ENCODE data around the gene B4GALT6.

- TF ChIP-seq, protein P1, sequence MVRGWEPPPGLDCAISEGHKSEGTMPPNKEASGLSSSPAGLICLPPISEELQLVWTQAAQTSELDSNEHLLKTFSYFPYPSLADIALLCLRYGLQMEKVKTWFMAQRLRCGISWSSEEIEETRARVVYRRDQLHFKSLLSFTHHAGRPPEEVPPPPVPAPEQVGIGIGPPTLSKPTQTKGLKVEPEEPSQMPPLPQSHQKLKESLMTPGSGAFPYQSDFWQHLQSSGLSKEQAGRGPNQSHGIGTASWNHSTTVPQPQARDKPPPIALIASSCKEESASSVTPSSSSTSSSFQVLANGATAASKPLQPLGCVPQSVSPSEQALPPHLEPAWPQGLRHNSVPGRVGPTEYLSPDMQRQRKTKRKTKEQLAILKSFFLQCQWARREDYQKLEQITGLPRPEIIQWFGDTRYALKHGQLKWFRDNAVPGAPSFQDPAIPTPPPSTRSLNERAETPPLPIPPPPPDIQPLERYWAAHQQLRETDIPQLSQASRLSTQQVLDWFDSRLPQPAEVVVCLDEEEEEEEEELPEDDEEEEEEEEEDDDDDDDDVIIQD (CRISPR knock-in tag; IDR thresholded peaks at IDR 0.05): no peak
- TF ChIP-seq RAD21 (CRISPR knock-in tag; conservative IDR thresholded peaks at IDR 0.05 in 1 of 2, IDR thresholded peaks at IDR 0.05 in 1 of 2): no peak
- TF ChIP-seq BRCA1 (IDR thresholded peaks at IDR 0.05): no peak
- no peak for TF ChIP-seq BRCA1 (CRISPR knock-in tag; IDR thresholded peaks at IDR 0.05)
- TF ChIP-seq, protein P2, sequence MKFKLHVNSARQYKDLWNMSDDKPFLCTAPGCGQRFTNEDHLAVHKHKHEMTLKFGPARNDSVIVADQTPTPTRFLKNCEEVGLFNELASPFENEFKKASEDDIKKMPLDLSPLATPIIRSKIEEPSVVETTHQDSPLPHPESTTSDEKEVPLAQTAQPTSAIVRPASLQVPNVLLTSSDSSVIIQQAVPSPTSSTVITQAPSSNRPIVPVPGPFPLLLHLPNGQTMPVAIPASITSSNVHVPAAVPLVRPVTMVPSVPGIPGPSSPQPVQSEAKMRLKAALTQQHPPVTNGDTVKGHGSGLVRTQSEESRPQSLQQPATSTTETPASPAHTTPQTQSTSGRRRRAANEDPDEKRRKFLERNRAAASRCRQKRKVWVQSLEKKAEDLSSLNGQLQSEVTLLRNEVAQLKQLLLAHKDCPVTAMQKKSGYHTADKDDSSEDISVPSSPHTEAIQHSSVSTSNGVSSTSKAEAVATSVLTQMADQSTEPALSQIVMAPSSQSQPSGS (CRISPR knock-in tag; IDR thresholded peaks at IDR 0.05): no peak
- TF ChIP-seq CEBPG (CRISPR knock-in tag; IDR thresholded peaks at IDR 0.05): no peak
- no peak for TF ChIP-seq CEBPG (tag; conservative IDR thresholded peaks at IDR 0.05 in 1 of 2, IDR thresholded peaks at IDR 0.05 in 1 of 2)
- no peak for TF ChIP-seq ZNF217 (CRISPR knock-in tag; IDR thresholded peaks at IDR 0.05)
- TF ChIP-seq, protein P3, sequence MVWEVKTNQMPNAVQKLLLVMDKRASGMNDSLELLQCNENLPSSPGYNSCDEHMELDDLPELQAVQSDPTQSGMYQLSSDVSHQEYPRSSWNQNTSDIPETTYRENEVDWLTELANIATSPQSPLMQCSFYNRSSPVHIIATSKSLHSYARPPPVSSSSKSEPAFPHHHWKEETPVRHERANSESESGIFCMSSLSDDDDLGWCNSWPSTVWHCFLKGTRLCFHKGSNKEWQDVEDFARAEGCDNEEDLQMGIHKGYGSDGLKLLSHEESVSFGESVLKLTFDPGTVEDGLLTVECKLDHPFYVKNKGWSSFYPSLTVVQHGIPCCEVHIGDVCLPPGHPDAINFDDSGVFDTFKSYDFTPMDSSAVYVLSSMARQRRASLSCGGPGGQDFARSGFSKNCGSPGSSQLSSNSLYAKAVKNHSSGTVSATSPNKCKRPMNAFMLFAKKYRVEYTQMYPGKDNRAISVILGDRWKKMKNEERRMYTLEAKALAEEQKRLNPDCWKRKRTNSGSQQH (CRISPR knock-in tag; IDR thresholded peaks at IDR 0.05): no peak
- TF ChIP-seq JUN (IDR thresholded peaks at IDR 0.05; ENCODE audit: borderline replicate concordance, low read depth, low read length): no peak
- no peak for TF ChIP-seq JUN (CRISPR knock-in tag; IDR thresholded peaks at IDR 0.05; ENCODE audit: borderline replicate concordance)
- no peak for TF ChIP-seq ZBTB33 (CRISPR knock-in tag; IDR thresholded peaks at IDR 0.05)
- no peak for TF ChIP-seq RBBP5 (IDR thresholded peaks at IDR 0.05; ENCODE audit: borderline replicate concordance, insufficient read depth, low read length, poor library complexity, severe bottlenecking)
- TF ChIP-seq MTF1 (CRISPR knock-in tag; IDR thresholded peaks at IDR 0.05; ENCODE audit: borderline replicate concordance): no peak
- no peak for TF ChIP-seq ZNF316 (IDR thresholded peaks at IDR 0.05)
- TF ChIP-seq MXD1 (CRISPR knock-in tag; IDR thresholded peaks at IDR 0.05; ENCODE audit: borderline replicate concordance, poor library complexity, severe bottlenecking): no peak
- no peak for TF ChIP-seq CREM (IDR thresholded peaks at IDR 0.05; ENCODE audit: low read depth)
These were observed 67.2 kb downstream of the B4GALT6 start for GRCh38 chr18:31617031-31617717.
